K562 (cell line): ENCODE data around the gene CYSRT1. TPM values are rescaled to one million over a fixed set of nuclear protein-coding genes. Genes with fewer than 3 reads are reported as not detected.

Experiments
- CTBP1 ChIP-seq: fragments of 450-650 bp; IDR thresholded peaks from 2 replicates; pipeline ENCODE4 v1.6.1; 2016; ENCODE audit warnings: borderline replicate concordance
- HDAC2 ChIP-seq: fragments of 450-650 bp; IDR thresholded peaks from 2 replicates; pipeline ENCODE4 v1.6.1; 2016; ENCODE audit warnings: mild to moderate bottlenecking
- KDM2B ChIP-seq: fragments of 250-450 bp; sonication (Bioruptor Pico); IDR thresholded peaks from 2 replicates; pipeline ENCODE4 v1.8.0; 2021; ENCODE audit warnings: mild to moderate bottlenecking, moderate library complexity
- KDM5B ChIP-seq: fragments of 200-600 bp; sonication (generic); IDR thresholded peaks from 2 replicates; pipeline ENCODE4 v1.6.1; 2012; ENCODE audit warnings: low read depth, mild to moderate bottlenecking, moderate library complexity, low read length, control low read depth, inconsistent platforms; ENCODE audit not compliant: insufficient replicate concordance
- NKRF ChIP-seq: fragments of 450-650 bp; IDR thresholded peaks from 2 replicates; pipeline ENCODE4 v1.6.1; 2016; ENCODE audit warnings: borderline replicate concordance
- NR2C2 ChIP-seq, 2 experiments: fragments of 200-800 bp in 1 of 2; sonication (Bioruptor generic) in 1 of 2; sonication (generic) in 1 of 2; formaldehyde crosslinking in 1 of 2; IDR thresholded peaks; 2 replicates each; pipeline versions ENCODE4 v1.6.1 to v1.8.0; 2016 to 2022; ENCODE audit warnings: mild to moderate bottlenecking in 1 of 2, missing compliant biosample characterization in 1 of 2, missing genetic modification characterization in 1 of 2, missing genetic modification reagents in 1 of 2
- NR4A1 ChIP-seq, 2 experiments: fragments of 250-450 bp in 1 of 2; fragments of 450-650 bp in 1 of 2; sonication (Bioruptor Pico) in 1 of 2; IDR thresholded peaks; 2 replicates each; pipeline versions ENCODE4 v1.4.0 to v1.6.1; 2016 to 2020; ENCODE audit warnings: mild to moderate bottlenecking in 2 of 2, missing compliant biosample characterization in 1 of 2, missing genetic modification characterization in 1 of 2, moderate library complexity in 1 of 2
- PHF8 ChIP-seq: fragments of 200-600 bp; sonication (generic); IDR thresholded peaks from 2 replicates; pipeline ENCODE4 v1.6.1; 2012; ENCODE audit warnings: mixed run types, mild to moderate bottlenecking, inconsistent platforms, low read length, moderate library complexity, borderline replicate concordance
- SAP30 ChIP-seq: fragments of 200-600 bp; sonication (generic); IDR thresholded peaks from 2 replicates; pipeline ENCODE4 v1.6.1; 2012; ENCODE audit warnings: borderline replicate concordance, low read depth, mild to moderate bottlenecking, moderate library complexity, low read length, control low read depth, inconsistent platforms; ENCODE audit not compliant: insufficient read depth, poor library complexity, severe bottlenecking
- TARDBP ChIP-seq: fragments of 450-650 bp; IDR thresholded peaks from 2 replicates; pipeline ENCODE4 v1.6.1; 2016
- ZNF197 ChIP-seq: fragments of 200-800 bp; sonication (Bioruptor generic); IDR thresholded peaks from 2 replicates; pipeline ENCODE4 v1.6.1; 2016; ENCODE audit warnings: low read depth, missing genetic modification characterization, missing compliant biosample characterization
- ZNF77 ChIP-seq: fragments of 250-450 bp; sonication (Bioruptor Pico); IDR thresholded peaks from 2 replicates; pipeline ENCODE4 v1.5.0; 2020
- ZSCAN29 ChIP-seq: fragments of 450-650 bp; IDR thresholded peaks from 2 replicates; pipeline ENCODE4 v1.6.1; 2017
- polyA plus RNA-seq, 8 experiments: library from polyadenylated mRNA; depleted of rRNA in 4 of 8; stranded (reverse) in 5 of 8; unstranded in 3 of 8; fragments of >200 nt; fragmentation: Nextera tagmentation in 2 of 8; fragmentation: Illumina TruSeq in 1 of 8; extraction: Ambion mirVana in 2 of 8; extraction: Trizol in 1 of 8; gene quantifications; 2 replicates each; pipeline versions ENCODE4 v1.2.1 to v1.2.3, GENCODE V29; 2011 to 2014; ENCODE audit warnings: inconsistent platforms in 1 of 8, missing spikeins in 1 of 8
- total RNA-seq, 7 experiments: library from RNA; depleted of rRNA in 6 of 7; stranded (reverse); fragments of >200 nt in 6 of 7; fragmentation: Illumina TruSeq in 2 of 7; extraction: Trizol in 2 of 7; gene quantifications; 2 replicates each; pipeline versions ENCODE4 v1.2.1 to v1.2.3, GENCODE V29; 2011 to 2021; ENCODE audit warnings: low replicate concordance in 1 of 7
- TF ChIP-seq, protein P1 (sequence below), 2 experiments: fragments of 450-650 bp in 1 of 2; sonication (generic) in 1 of 2; formaldehyde crosslinking in 1 of 2; IDR thresholded peaks; 2 replicates each; pipeline versions ENCODE4 v1.7.1 to v1.9.0; 2016 to 2022; ENCODE audit warnings: inconsistent platforms in 1 of 2, mild to moderate bottlenecking in 1 of 2, missing genetic modification reagents in 1 of 2

The CYSRT1 gene
- total and polyA plus RNA-seq, 9 of the 15 experiments (the other 6 are each of a cell fraction or from before 2014, with no cell fraction given): 0.04 to 1.4 (median 0.42) TPM; not detected in 3

DNA sequence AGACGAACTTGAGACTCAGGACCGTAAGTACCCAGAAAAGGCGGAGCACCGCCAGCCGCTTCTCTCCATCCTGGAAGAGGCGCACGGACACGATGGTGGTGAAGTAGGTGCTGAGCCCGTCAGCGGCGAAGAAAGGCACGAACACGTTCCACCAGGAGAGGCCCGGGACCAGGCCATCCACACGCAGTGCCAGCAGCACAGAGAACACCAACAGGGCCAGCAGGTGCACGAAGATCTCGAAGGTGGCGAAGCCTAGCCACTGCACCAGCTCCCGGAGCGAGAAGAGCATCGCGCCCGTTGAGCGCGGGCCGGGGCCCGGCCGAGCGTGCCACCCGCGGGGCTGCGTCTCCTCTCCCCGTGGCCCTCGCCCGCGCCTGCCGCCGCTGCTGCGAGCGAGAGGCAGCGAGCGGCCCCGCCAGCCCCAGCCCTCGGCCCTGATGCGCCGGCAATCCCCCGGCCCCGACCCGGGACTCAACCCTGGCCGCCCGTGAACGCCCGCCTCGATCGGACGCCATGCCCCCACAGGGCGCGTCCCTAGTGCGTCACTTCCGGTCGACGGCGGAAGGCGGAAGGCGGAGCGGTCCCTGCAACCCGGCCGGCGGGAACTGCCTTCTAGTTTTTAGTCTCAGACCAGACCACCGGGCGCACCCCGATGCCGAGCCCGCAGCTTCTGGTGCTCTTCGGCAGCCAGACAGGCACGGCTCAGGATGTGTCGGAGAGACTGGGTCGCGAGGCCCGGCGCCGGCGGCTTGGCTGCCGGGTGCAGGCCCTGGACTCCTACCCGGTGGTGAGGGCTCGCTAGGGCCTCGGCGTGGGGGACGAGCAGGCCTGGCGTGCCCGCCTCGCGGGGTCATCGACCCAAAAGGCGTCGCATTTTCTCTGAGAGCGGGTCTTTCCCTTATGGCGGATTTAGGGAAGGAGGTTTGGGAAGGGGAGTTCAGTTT is 19.6 kb upstream of the CYSRT1 start, which contains the start of the genes NDOR1 and TMEM203 (continued):
- TF ChIP-seq PHF8: peak; percentile 91; the same call in 1 of the 2 replicates
- 0 out of 2 replicates have a peak, but pooled peaks have one; percentile 27 for TF ChIP-seq NR2C2 (CRISPR knock-in tag; IDR thresholded peaks at IDR 0.05)
- peak; percentile 73; the same call in 1 of the 2 replicates for TF ChIP-seq NR2C2 (tag; IDR thresholded peaks at IDR 0.05)
- peak; percentile 94 for TF ChIP-seq SAP30
- TF ChIP-seq ZNF197 (CRISPR knock-in tag): no peak
- peak; percentile 62 for TF ChIP-seq CTBP1
- TF ChIP-seq ZNF77 (CRISPR knock-in tag): no peak
- no peak for TF ChIP-seq TARDBP
- TF ChIP-seq, protein P1, sequence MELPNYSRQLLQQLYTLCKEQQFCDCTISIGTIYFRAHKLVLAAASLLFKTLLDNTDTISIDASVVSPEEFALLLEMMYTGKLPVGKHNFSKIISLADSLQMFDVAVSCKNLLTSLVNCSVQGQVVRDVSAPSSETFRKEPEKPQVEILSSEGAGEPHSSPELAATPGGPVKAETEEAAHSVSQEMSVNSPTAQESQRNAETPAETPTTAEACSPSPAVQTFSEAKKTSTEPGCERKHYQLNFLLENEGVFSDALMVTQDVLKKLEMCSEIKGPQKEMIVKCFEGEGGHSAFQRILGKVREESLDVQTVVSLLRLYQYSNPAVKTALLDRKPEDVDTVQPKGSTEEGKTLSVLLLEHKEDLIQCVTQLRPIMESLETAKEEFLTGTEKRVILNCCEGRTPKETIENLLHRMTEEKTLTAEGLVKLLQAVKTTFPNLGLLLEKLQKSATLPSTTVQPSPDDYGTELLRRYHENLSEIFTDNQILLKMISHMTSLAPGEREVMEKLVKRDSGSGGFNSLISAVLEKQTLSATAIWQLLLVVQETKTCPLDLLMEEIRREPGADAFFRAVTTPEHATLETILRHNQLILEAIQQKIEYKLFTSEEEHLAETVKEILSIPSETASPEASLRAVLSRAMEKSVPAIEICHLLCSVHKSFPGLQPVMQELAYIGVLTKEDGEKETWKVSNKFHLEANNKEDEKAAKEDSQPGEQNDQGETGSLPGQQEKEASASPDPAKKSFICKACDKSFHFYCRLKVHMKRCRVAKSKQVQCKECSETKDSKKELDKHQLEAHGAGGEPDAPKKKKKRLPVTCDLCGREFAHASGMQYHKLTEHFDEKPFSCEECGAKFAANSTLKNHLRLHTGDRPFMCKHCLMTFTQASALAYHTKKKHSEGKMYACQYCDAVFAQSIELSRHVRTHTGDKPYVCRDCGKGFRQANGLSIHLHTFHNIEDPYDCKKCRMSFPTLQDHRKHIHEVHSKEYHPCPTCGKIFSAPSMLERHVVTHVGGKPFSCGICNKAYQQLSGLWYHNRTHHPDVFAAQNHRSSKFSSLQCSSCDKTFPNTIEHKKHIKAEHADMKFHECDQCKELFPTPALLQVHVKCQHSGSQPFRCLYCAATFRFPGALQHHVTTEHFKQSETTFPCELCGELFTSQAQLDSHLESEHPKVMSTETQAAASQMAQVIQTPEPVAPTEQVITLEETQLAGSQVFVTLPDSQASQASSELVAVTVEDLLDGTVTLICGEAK (IDR thresholded peaks at IDR 0.05): peak; percentile 97
- TF ChIP-seq, protein P1 (CRISPR knock-in tag; IDR thresholded peaks at IDR 0.05): no peak
- no peak for TF ChIP-seq ZSCAN29
- TF ChIP-seq HDAC2: peak; percentile 65; the same call in 1 of the 2 replicates
- TF ChIP-seq NR4A1 (CRISPR knock-in tag; IDR thresholded peaks at IDR 0.05): no peak
- no peak for TF ChIP-seq NR4A1 (tag; IDR thresholded peaks at IDR 0.05)
- peak; percentile 89 for TF ChIP-seq NKRF
- TF ChIP-seq KDM2B: no peak
- peak; percentile 87 for TF ChIP-seq KDM5B
